HCT116 (cell line): Measurements from ENCODE around the gene SPNS1. TPM values are rescaled to one million over a fixed set of nuclear protein-coding genes. Genes with fewer than 3 reads are reported as not detected.

ENCODE experiments used
- ATAC-seq: fragments of 200-7000 bp; cut with Tn5 transposase; 2 replicates; pipeline ENCODE4 v1.9.1; 2020; ENCODE audit warnings: mild to moderate bottlenecking, moderate library complexity
- BruUV-seq: library from RNA; stranded (reverse); fragments of 400-500 nt; replicated peaks from 2 replicates; lab custom pipeline; 2021; lab: Mats Ljungman, UMichigan
- CTCF ChIA-PET: fragments of 300-600 bp; sonication (Branson Sonifier 250); formaldehyde crosslinking; loops from one replicate; lab custom pipeline; 2021; ENCODE audit warnings: antibody characterized with exemption; lab: Charles Lee
- POLR2A ChIA-PET: fragments of 300-600, 350-600 bp; sonication (Branson Sonifier 250); formaldehyde crosslinking; loops from one replicate; lab custom pipeline; 2021; ENCODE audit warnings: antibody characterized with exemption; lab: Charles Lee
- RAD21 ChIA-PET, 2 experiments: fragments of 300-600 bp; sonication (Branson Sonifier 250); formaldehyde crosslinking; loops; one replicate each; lab custom pipeline; 2023; ENCODE audit warnings: low total read pairs in 2 of 2; ENCODE audit not compliant: uncharacterized antibody in 2 of 2, unreplicated experiment in 2 of 2, low non-redundant PET in 1 of 2; lab: Charles Lee
- DNase-seq: peaks from one replicate; pipeline ENCODE4 v3.0.0-alpha.2; 2010; ENCODE audit warnings: low read depth, low spot score
- H2AFZ ChIP-seq: fragments of 200-600 bp; shearing (Covaris generic), sonication (generic); 2 replicates; pipeline ENCODE4 v1.6.1; 2017; ENCODE audit warnings: low read depth, mixed run types, mixed read lengths, antibody characterized with exemption, low read length; ENCODE audit not compliant: poor library complexity, severe bottlenecking
- H3K27ac ChIP-seq: 2 replicates; pipeline ENCODE4 v1.5.1; 2012; ENCODE audit warnings: low read depth, low read length
- H3K27me3 ChIP-seq: fragments of 200-600 bp; sonication (generic); 2 replicates; pipeline ENCODE4 v1.6.1; 2016; ENCODE audit warnings: mixed run types, low read length, mixed read lengths; ENCODE audit not compliant: insufficient read depth
- H3K36me3 ChIP-seq, 2 experiments: fragments of 200-500 bp in 1 of 2; fragments of 200-600 bp in 1 of 2; sonication (Bioruptor generic) in 1 of 2; sonication (generic) in 1 of 2; 2 replicates each; pipeline versions ENCODE4 v1.5.1 to v1.6.1; 2014 to 2016; ENCODE audit warnings: low read length in 2 of 2, inconsistent platforms in 1 of 2, mixed read lengths in 1 of 2, mixed run types in 1 of 2; ENCODE audit not compliant: insufficient read depth in 2 of 2, control insufficient read depth in 1 of 2
- H3K4me1 ChIP-seq, 2 experiments: fragments of 200-600 bp in 1 of 2; sonication (generic) in 1 of 2; 2 replicates each; pipeline versions ENCODE4 v1.5.1 to v1.6.1; 2012 to 2017; ENCODE audit warnings: low read length in 2 of 2, inconsistent platforms in 1 of 2, mild to moderate bottlenecking in 1 of 2, mixed read lengths in 1 of 2, mixed run types in 1 of 2, moderate library complexity in 1 of 2; ENCODE audit not compliant: insufficient read depth in 2 of 2, control insufficient read depth in 1 of 2
- H3K4me2 ChIP-seq: fragments of 200-600 bp; sonication (generic); 2 replicates; pipeline ENCODE4 v1.6.1; 2017; ENCODE audit warnings: mixed run types, low read length, mixed read lengths
- H3K4me3 ChIP-seq, 2 experiments: fragments of 200-600 bp in 1 of 2; sonication (generic) in 1 of 2; replicated peaks in 1 of 2; 2 replicates each; pipeline ENCODE4 v1.5.1; 2011 to 2016; ENCODE audit warnings: low read length in 2 of 2, control low read depth in 1 of 2, low read depth in 1 of 2, mild to moderate bottlenecking in 1 of 2, mixed read lengths in 1 of 2, mixed run types in 1 of 2
- H3K79me2 ChIP-seq: fragments of 200-600 bp; sonication (generic); 2 replicates; pipeline ENCODE4 v1.6.1; 2017; ENCODE audit warnings: mild to moderate bottlenecking, mixed run types, low read length, moderate library complexity, mixed read lengths; ENCODE audit not compliant: insufficient read depth
- H3K9ac ChIP-seq: fragments of 200-600 bp; sonication (generic); 2 replicates; pipeline ENCODE4 v1.6.1; 2016; ENCODE audit warnings: low read length, mixed read lengths
- H3K9me2 ChIP-seq: fragments of 200-600 bp; sonication (generic), shearing (Covaris generic); 2 replicates; pipeline ENCODE4 v1.6.1; 2017; ENCODE audit warnings: mixed run types, mild to moderate bottlenecking, moderate library complexity; ENCODE audit not compliant: insufficient read depth
- H3K9me3 ChIP-seq, 2 experiments: fragments of 200-500 bp in 1 of 2; fragments of 200-600 bp in 1 of 2; sonication (Bioruptor generic) in 1 of 2; sonication (generic) in 1 of 2; 2 replicates each; pipeline ENCODE4 v1.6.1; 2014 to 2017; ENCODE audit warnings: low read length in 2 of 2, mixed read lengths in 2 of 2, inconsistent platforms in 1 of 2, low read depth in 1 of 2, mild to moderate bottlenecking in 1 of 2, mixed run types in 1 of 2, moderate library complexity in 1 of 2; ENCODE audit not compliant: control insufficient read depth in 1 of 2, insufficient read depth in 1 of 2
- H4K20me1 ChIP-seq: fragments of 200-600 bp; sonication (generic), shearing (Covaris generic); 2 replicates; pipeline ENCODE4 v1.6.1; 2017; ENCODE audit warnings: mixed run types, mild to moderate bottlenecking, moderate library complexity; ENCODE audit not compliant: insufficient read depth
- CEBPB ChIP-seq: IDR thresholded peaks from 2 replicates; pipeline ENCODE4 v1.6.1; 2012; ENCODE audit warnings: low read depth
- CTCF ChIP-seq, 3 experiments: fragments of 200-600 bp in 1 of 3; sonication (generic) in 1 of 3; IDR thresholded peaks in 2 of 3; conservative IDR thresholded peaks in 1 of 3; 2 replicates each; pipeline ENCODE4 v1.5.1; 2012 to 2017; ENCODE audit warnings: low read depth in 2 of 3, low read length in 2 of 3, antibody characterized with exemption in 1 of 3, borderline replicate concordance in 1 of 3, control low read depth in 1 of 3, mild to moderate bottlenecking in 1 of 3, mixed read lengths in 1 of 3, mixed run types in 1 of 3, moderate library complexity in 1 of 3; ENCODE audit not compliant: insufficient read depth in 1 of 3
- EGR1 ChIP-seq: IDR thresholded peaks from 2 replicates; pipeline ENCODE4 v1.6.1; 2012; ENCODE audit warnings: low read depth
- ELF1 ChIP-seq: IDR thresholded peaks from 2 replicates; pipeline ENCODE4 v1.6.1; 2012; ENCODE audit warnings: low read depth, borderline replicate concordance
- EZH2 ChIP-seq: fragments of 200-600 bp; sonication (generic); IDR thresholded peaks from 2 replicates; pipeline ENCODE4 v1.6.1; 2017; ENCODE audit warnings: antibody characterized with exemption, mixed run types
- EZH2phosphoT487 ChIP-seq: fragments of 200-600 bp; IDR thresholded peaks from 2 replicates; pipeline ENCODE4 v1.6.1; 2018; ENCODE audit warnings: antibody characterized with exemption, borderline replicate concordance
- FOSL1 ChIP-seq: IDR thresholded peaks from 2 replicates; pipeline ENCODE4 v1.6.1; 2012; ENCODE audit warnings: low read depth
- POLR2A ChIP-seq: IDR thresholded peaks from 2 replicates; pipeline ENCODE4 v1.7.0; 2011; ENCODE audit warnings: borderline replicate concordance; ENCODE audit not compliant: insufficient read depth, insufficient read length; ENCODE audit errors: extremely low read depth
- POLR2AphosphoS5 ChIP-seq: IDR thresholded peaks from 2 replicates; pipeline ENCODE4 v1.6.1; 2011; ENCODE audit warnings: mild to moderate bottlenecking, low read depth, low read length, moderate library complexity
- RAD21 ChIP-seq: IDR thresholded peaks from 2 replicates; pipeline ENCODE4 v1.6.1; 2012; ENCODE audit warnings: low read depth, mild to moderate bottlenecking
- SIN3A ChIP-seq: IDR thresholded peaks from 2 replicates; pipeline ENCODE4 v1.6.1; 2012; ENCODE audit warnings: low read depth
- SRF ChIP-seq: IDR thresholded peaks from 2 replicates; pipeline ENCODE4 v1.6.1; 2012; ENCODE audit warnings: low read depth
- TCF7L2 ChIP-seq: IDR thresholded peaks from 2 replicates; pipeline ENCODE4 v1.7.0; 2011; ENCODE audit warnings: borderline replicate concordance, inconsistent platforms; ENCODE audit not compliant: insufficient read depth, insufficient read length; ENCODE audit errors: extremely low read depth
- YY1 ChIP-seq: IDR thresholded peaks from 2 replicates; pipeline ENCODE4 v1.6.1; 2011; ENCODE audit warnings: low read length, low read depth, moderate library complexity, mild to moderate bottlenecking; ENCODE audit not compliant: insufficient replicate concordance; ENCODE audit errors: extremely low read depth
- ZFX ChIP-seq: fragments of 450-650 bp; IDR thresholded peaks from 2 replicates; pipeline ENCODE4 v1.6.1; 2017
- ZNF274 ChIP-seq: fragments of 200-500 bp; sonication (Bioruptor generic); IDR thresholded peaks from 2 replicates; pipeline ENCODE4 v1.6.1; 2014; ENCODE audit warnings: mild to moderate bottlenecking, low read depth, low read length, inconsistent platforms
- intact Hi-C: fragments of 100-400 bp; cut with micrococcal nuclease; formaldehyde crosslinking; loops from 2 replicates; pipeline ENCODE4 v1.10.0; 2022
- total RNA-seq: library from RNA; stranded (reverse); gene quantifications from one replicate; pipeline ENCODE4 v1.2.1, GENCODE V29; 2021; ENCODE audit not compliant: unreplicated experiment
- TF ChIP-seq, protein P1 (sequence below): IDR thresholded peaks from 2 replicates; pipeline ENCODE4 v1.6.1; 2012; ENCODE audit warnings: low read depth

SPNS1 gene
- total RNA-seq, 1 experiment from 2014 or later = 32.3 TPM

DNA sequence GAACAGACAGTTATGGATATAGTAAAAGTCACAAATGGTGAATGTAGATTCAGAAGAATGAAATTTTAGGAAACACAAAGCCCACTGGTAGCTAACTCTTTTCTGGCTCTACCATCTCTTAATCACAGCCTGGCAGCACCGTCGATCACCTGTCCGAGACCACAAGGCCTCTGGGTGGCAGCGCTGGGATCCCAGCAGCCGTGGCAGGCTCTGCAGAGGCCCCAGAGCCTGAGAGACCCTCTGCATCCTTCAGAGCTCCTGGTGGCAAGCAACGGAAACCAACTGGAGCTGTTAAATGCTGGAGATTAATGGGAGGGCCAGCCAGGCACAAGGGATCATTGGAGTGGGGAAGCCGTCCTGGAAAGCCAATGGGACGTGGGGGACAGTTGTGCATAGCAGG lies 36.5 kb downstream of the SPNS1 start:
- ChIA-PET CTCF (interaction anchor here (1.0 kb wide), 1 partner anchor 10 kb away, joined by 3 read pairs; no protein-coding TSS in a partner anchor), POLR2A (no interaction called here), RAD21 (no interaction called here)
- Histone ChIP-seq H3K4me3 (no peak overlapping the region), H3K9me2 (no peaks in the 10 kb centered on the region), H2AFZ (no peak overlapping the region), H3K4me2 (no peak overlapping the region), H3K27me3 (no peaks in the 10 kb centered on the region), H3K36me3 (no peaks in the 10 kb centered on the region), H3K9ac (no peak overlapping the region), H3K9me3 (no peaks in the 10 kb centered on the region), H4K20me1 (no peaks in the 10 kb centered on the region), H3K27ac (no peak overlapping the region), H3K4me1 (peaks cover 0 to 5% of the 10 kb centered on the region in 2 experiments; a peak in 2 of 4 replicates), H3K79me2 (no peaks in the 10 kb centered on the region)
- intact Hi-C loops = no loop called here
- ATAC-seq (peak; percentile 87), DNase-seq (no peak)
- TF ChIP-seq CTCF (IDR thresholded peaks at IDR 0.05 in 2 of 3, conservative IDR thresholded peaks at IDR 0.05 in 1 of 3; ENCODE audit: borderline replicate concordance in 1 of 3, insufficient read depth in 1 of 3, low read depth in 2 of 3, low read length in 2 of 3) (peak; percentile 8 to 38 (median 36); a peak in 3 of 6 replicates), FOSL1 (no peak), RAD21 (peak; percentile 16; the same call in 1 of the 2 replicates), EZH2phosphoT487 (no peak), POLR2AphosphoS5 (no peak), SRF (no peak), EZH2 (no peak), TCF7L2 (no peak), SIN3A (no peak), YY1 (no peak), ZNF274 (no peak), CEBPB (no peak), ZFX (no peak), ELF1 (no peak), POLR2A (no peak), EGR1 (no peak)
- TF ChIP-seq, protein P1, sequence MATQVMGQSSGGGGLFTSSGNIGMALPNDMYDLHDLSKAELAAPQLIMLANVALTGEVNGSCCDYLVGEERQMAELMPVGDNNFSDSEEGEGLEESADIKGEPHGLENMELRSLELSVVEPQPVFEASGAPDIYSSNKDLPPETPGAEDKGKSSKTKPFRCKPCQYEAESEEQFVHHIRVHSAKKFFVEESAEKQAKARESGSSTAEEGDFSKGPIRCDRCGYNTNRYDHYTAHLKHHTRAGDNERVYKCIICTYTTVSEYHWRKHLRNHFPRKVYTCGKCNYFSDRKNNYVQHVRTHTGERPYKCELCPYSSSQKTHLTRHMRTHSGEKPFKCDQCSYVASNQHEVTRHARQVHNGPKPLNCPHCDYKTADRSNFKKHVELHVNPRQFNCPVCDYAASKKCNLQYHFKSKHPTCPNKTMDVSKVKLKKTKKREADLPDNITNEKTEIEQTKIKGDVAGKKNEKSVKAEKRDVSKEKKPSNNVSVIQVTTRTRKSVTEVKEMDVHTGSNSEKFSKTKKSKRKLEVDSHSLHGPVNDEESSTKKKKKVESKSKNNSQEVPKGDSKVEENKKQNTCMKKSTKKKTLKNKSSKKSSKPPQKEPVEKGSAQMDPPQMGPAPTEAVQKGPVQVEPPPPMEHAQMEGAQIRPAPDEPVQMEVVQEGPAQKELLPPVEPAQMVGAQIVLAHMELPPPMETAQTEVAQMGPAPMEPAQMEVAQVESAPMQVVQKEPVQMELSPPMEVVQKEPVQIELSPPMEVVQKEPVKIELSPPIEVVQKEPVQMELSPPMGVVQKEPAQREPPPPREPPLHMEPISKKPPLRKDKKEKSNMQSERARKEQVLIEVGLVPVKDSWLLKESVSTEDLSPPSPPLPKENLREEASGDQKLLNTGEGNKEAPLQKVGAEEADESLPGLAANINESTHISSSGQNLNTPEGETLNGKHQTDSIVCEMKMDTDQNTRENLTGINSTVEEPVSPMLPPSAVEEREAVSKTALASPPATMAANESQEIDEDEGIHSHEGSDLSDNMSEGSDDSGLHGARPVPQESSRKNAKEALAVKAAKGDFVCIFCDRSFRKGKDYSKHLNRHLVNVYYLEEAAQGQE = no peak
- no TSS peak for BruUV-seq
